H9 (cell line): ENCODE data around the gene EIF3M. TPM values are rescaled to one million over a fixed set of nuclear protein-coding genes. Genes with fewer than 3 reads are reported as not detected.

Source experiments
- DNase-seq: peaks from one replicate; pipeline ENCODE4 v3.0.0-alpha.2; 2017
- H2AFZ ChIP-seq: one replicate; pipeline ENCODE4 v1.6.1; 2013; ENCODE audit warnings: mild to moderate bottlenecking, low read length, control low read depth, moderate library complexity
- H2AK5ac ChIP-seq: 2 replicates; pipeline ENCODE4 v1.6.1; 2013; ENCODE audit warnings: low read length, control low read depth, mixed read lengths; ENCODE audit not compliant: insufficient read length
- H2BK120ac ChIP-seq: one replicate; pipeline ENCODE4 v1.6.1; 2013; ENCODE audit warnings: low read depth, mild to moderate bottlenecking, low read length, control low read depth, inconsistent platforms; ENCODE audit not compliant: poor library complexity, severe bottlenecking
- H2BK12ac ChIP-seq: 2 replicates; pipeline ENCODE4 v1.6.1; 2013; ENCODE audit warnings: low read length, control low read depth, mixed read lengths, low read depth; ENCODE audit not compliant: insufficient read length
- H2BK15ac ChIP-seq: 2 replicates; pipeline ENCODE4 v1.6.1; 2013; ENCODE audit warnings: low read depth, low read length, control low read depth
- H2BK20ac ChIP-seq: one replicate; pipeline ENCODE4 v1.6.1; 2013; ENCODE audit warnings: low read depth, mild to moderate bottlenecking, low read length, control low read depth, inconsistent platforms; ENCODE audit not compliant: poor library complexity, severe bottlenecking
- H2BK5ac ChIP-seq: 2 replicates; pipeline ENCODE4 v1.6.1; 2013; ENCODE audit warnings: low read length, control low read depth, mixed read lengths; ENCODE audit not compliant: insufficient read length
- H3K14ac ChIP-seq: 2 replicates; pipeline ENCODE4 v1.6.1; 2013; ENCODE audit warnings: low read length, control low read depth; ENCODE audit not compliant: insufficient read depth
- H3K18ac ChIP-seq: 2 replicates; pipeline ENCODE4 v1.6.1; 2013; ENCODE audit warnings: low read depth, mild to moderate bottlenecking, mixed read lengths, low read length, control low read depth; ENCODE audit not compliant: insufficient read length
- H3K23ac ChIP-seq: 2 replicates; pipeline ENCODE4 v1.6.1; 2013; ENCODE audit warnings: low read length, control low read depth, mixed read lengths, low read depth; ENCODE audit not compliant: insufficient read length
- H3K23me2 ChIP-seq: 2 replicates; pipeline ENCODE4 v1.6.1; 2013; ENCODE audit warnings: low read depth, mild to moderate bottlenecking, mixed read lengths, low read length, control low read depth; ENCODE audit not compliant: insufficient read length, poor library complexity, severe bottlenecking
- H3K27ac ChIP-seq: 2 replicates; pipeline ENCODE4 v1.5.1; 2013; ENCODE audit warnings: low read length, control low read depth, mixed read lengths, low read depth; ENCODE audit not compliant: insufficient read length
- H3K27me3 ChIP-seq: 2 replicates; pipeline ENCODE4 v1.6.1; 2013; ENCODE audit warnings: low read length, control low read depth, inconsistent platforms; ENCODE audit not compliant: insufficient read depth
- H3K4ac ChIP-seq: 2 replicates; pipeline ENCODE4 v1.6.1; 2013; ENCODE audit warnings: low read depth, mild to moderate bottlenecking, control low read depth, inconsistent platforms, low read length, moderate library complexity
- H3K4me1 ChIP-seq: 2 replicates; pipeline ENCODE4 v1.6.1; 2013; ENCODE audit warnings: low read length, control low read depth, inconsistent platforms; ENCODE audit not compliant: insufficient read depth
- H3K4me2 ChIP-seq: 2 replicates; pipeline ENCODE4 v1.6.1; 2013; ENCODE audit warnings: low read length, control low read depth, mixed read lengths; ENCODE audit not compliant: insufficient read length, insufficient read depth
- H3K56ac ChIP-seq: 2 replicates; pipeline ENCODE4 v1.6.1; 2013; ENCODE audit warnings: low read depth, mild to moderate bottlenecking, mixed read lengths, low read length, control low read depth; ENCODE audit not compliant: insufficient read length
- H3K79me1 ChIP-seq: 2 replicates; pipeline ENCODE4 v1.6.1; 2013; ENCODE audit warnings: low read depth, mild to moderate bottlenecking, moderate library complexity, low read length, control low read depth, inconsistent platforms; ENCODE audit not compliant: insufficient read depth, poor library complexity, severe bottlenecking
- H3K79me2 ChIP-seq: 2 replicates; pipeline ENCODE4 v1.6.1; 2013; ENCODE audit warnings: low read length, control low read depth, inconsistent platforms; ENCODE audit not compliant: insufficient read depth
- H3K9ac ChIP-seq: 2 replicates; pipeline ENCODE4 v1.6.1; 2013; ENCODE audit warnings: low read length, control low read depth, mixed read lengths; ENCODE audit not compliant: insufficient read length; ENCODE audit errors: extremely low read depth
- H3K9me3 ChIP-seq: one replicate; pipeline ENCODE4 v1.6.1; 2013; ENCODE audit warnings: low read depth, low read length, inconsistent platforms; ENCODE audit not compliant: control insufficient read depth
- H3T11ph ChIP-seq: one replicate; pipeline ENCODE4 v1.6.1; 2013; ENCODE audit warnings: mild to moderate bottlenecking, low read length, control low read depth, inconsistent platforms
- H4K20me1 ChIP-seq: one replicate; pipeline ENCODE4 v1.6.1; 2013; ENCODE audit not compliant: control insufficient read depth, insufficient read length, insufficient read depth
- H4K5ac ChIP-seq: 2 replicates; pipeline ENCODE4 v1.6.1; 2013; ENCODE audit warnings: low read depth, mild to moderate bottlenecking, mixed read lengths, low read length, control low read depth; ENCODE audit not compliant: insufficient read length
- H4K8ac ChIP-seq: replicated peaks from 2 replicates; pipeline ENCODE4 v1.6.1; 2013; ENCODE audit warnings: low read length, control low read depth, mixed read lengths, low read depth; ENCODE audit not compliant: insufficient read length
- H4K91ac ChIP-seq: 2 replicates; pipeline ENCODE4 v1.6.1; 2013; ENCODE audit warnings: low read depth, mild to moderate bottlenecking, moderate library complexity, mixed read lengths, low read length, control low read depth; ENCODE audit not compliant: insufficient read length
- H3K27ac Mint-ChIP-seq, 3 experiments: 2 replicates in 2 of 3; 3 replicates in 1 of 3; pipeline ENCODE4 v1.8.0; 2020 to 2021; ENCODE audit warnings: mixed read lengths in 3 of 3, mild to moderate bottlenecking in 1 of 3, moderate library complexity in 1 of 3
- H3K27me3 Mint-ChIP-seq: 2 replicates; pipeline ENCODE4 v1.8.0; 2021; ENCODE audit warnings: low read depth, mild to moderate bottlenecking, moderate library complexity, mixed read lengths
- H3K36me3 Mint-ChIP-seq, 3 experiments: 2 replicates in 2 of 3; 3 replicates in 1 of 3; pipeline ENCODE4 v1.8.0; 2020 to 2021; ENCODE audit warnings: low read depth in 3 of 3, mixed read lengths in 3 of 3; ENCODE audit not compliant: insufficient read depth in 1 of 3
- H3K4me1 Mint-ChIP-seq, 2 experiments: 2 replicates each; pipeline ENCODE4 v1.8.0; 2020; ENCODE audit warnings: mixed read lengths in 2 of 2
- H3K4me3 Mint-ChIP-seq, 2 experiments: 2 replicates in 1 of 2; 3 replicates in 1 of 2; pipeline ENCODE4 v1.8.0; 2020 to 2021; ENCODE audit warnings: mild to moderate bottlenecking in 2 of 2, mixed read lengths in 2 of 2, moderate library complexity in 1 of 2
- H3K9me3 Mint-ChIP-seq, 2 experiments: 2 replicates in 1 of 2; 3 replicates in 1 of 2; pipeline ENCODE4 v1.8.0; 2020; ENCODE audit warnings: mild to moderate bottlenecking in 2 of 2, mixed read lengths in 2 of 2, moderate library complexity in 1 of 2
- WGBS: extraction: QIAGEN DNeasy Blood & Tissue Kit; methylation state at CpG from one replicate; pipeline ENCODE4 v1.1.7; 2013; ENCODE audit warnings: missing lambda C conversion rate, low lambda C conversion rate, mixed read lengths; ENCODE audit not compliant: insufficient read length; ENCODE audit errors: extremely low coverage; 5-methylcytosine and 5-hydroxymethylcytosine counted together
- total RNA-seq: library from RNA; stranded (reverse); gene quantifications from 2 replicates; pipeline ENCODE4 v1.2.1, GENCODE V29; 2021
- TF ChIP-seq, protein P1 (sequence below): fragments of 200-600 bp; sonication (generic); conservative IDR thresholded peaks from 3 replicates; pipeline ENCODE4 v1.8.0; 2021; ENCODE audit warnings: antibody characterized with exemption, mild to moderate bottlenecking

Gene EIF3M
- total RNA-seq, 1 experiment from 2014 or later: 365 TPM

DNA sequence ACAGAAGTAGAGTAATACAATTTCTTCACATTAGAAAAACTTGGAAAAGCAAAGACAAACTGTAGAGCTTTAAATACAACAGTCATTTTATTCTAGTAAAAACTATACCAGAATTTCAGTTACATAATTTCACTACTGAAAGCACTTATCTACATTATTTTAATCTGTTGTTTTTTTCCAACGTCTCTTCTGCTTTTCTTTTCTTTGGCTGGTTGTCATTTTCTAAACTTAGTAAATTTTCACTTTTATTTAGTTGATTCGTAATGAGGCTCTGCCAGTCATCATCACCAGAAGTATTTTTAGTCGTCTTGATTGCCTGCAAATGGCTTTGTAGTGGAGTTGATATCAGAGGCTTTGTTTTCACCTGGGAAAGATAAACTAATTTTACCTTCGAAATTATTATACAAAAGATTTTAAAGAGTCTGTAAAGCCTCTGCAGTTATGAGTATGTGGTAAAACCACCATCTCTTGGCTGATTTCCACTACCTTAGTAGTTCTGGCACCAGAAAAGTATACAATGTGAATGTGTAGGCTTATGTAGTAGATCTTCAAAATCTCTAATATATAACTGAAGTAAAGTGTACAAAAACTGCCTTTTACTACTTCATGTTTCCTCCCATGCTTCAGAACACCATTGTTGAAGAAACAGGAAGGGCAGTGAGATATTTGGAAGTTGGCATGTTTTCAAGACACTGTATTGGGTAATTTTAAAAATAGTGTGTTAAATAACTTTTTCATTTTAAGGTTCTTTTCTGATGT is 19.2 kb downstream of the EIF3M start:
- no peak overlapping the region for H2BK20ac ChIP-seq
- H4K20me1 ChIP-seq: no peaks in the 10 kb centered on the region
- H2BK120ac ChIP-seq: no peak overlapping the region
- H3K36me3 Mint-ChIP-seq: peaks cover 48 to 69% (median 59%) of the 10 kb centered on the region in 3 experiments
- H2BK15ac ChIP-seq: no peak overlapping the region
- H3K9me3 Mint-ChIP-seq: peaks cover 6% of the 10 kb centered on the region in 2 experiments
- no peaks in the 10 kb centered on the region for H3K79me2 ChIP-seq
- H3K4me2 ChIP-seq: no peak overlapping the region
- TF ChIP-seq, protein P1, sequence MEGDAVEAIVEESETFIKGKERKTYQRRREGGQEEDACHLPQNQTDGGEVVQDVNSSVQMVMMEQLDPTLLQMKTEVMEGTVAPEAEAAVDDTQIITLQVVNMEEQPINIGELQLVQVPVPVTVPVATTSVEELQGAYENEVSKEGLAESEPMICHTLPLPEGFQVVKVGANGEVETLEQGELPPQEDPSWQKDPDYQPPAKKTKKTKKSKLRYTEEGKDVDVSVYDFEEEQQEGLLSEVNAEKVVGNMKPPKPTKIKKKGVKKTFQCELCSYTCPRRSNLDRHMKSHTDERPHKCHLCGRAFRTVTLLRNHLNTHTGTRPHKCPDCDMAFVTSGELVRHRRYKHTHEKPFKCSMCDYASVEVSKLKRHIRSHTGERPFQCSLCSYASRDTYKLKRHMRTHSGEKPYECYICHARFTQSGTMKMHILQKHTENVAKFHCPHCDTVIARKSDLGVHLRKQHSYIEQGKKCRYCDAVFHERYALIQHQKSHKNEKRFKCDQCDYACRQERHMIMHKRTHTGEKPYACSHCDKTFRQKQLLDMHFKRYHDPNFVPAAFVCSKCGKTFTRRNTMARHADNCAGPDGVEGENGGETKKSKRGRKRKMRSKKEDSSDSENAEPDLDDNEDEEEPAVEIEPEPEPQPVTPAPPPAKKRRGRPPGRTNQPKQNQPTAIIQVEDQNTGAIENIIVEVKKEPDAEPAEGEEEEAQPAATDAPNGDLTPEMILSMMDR: no peak
- H3K56ac ChIP-seq: no peak overlapping the region
- H3K4me1 ChIP-seq: no peaks in the 10 kb centered on the region
- no peak overlapping the region for H3K18ac ChIP-seq
- H3K4me3 Mint-ChIP-seq: no peak overlapping the region
- H3T11ph ChIP-seq: no peak overlapping the region
- no peak overlapping the region for H3K27ac Mint-ChIP-seq
- no peaks in the 10 kb centered on the region for H3K79me1 ChIP-seq
- H4K91ac ChIP-seq: no peak overlapping the region
- H3K9me3 ChIP-seq: no peaks in the 10 kb centered on the region
- H4K5ac ChIP-seq: no peak overlapping the region
- peaks cover 2 to 3% of the 10 kb centered on the region in 2 experiments for H3K4me1 Mint-ChIP-seq
- no peaks in the 10 kb centered on the region for H3K27me3 ChIP-seq
- WGBS: no CpG with 5 or more reads among the region's 4 CpGs
- no peaks in the 10 kb centered on the region for H3K23me2 ChIP-seq
- no peak overlapping the region for H3K9ac ChIP-seq
- DNase-seq: no peak
- H2AFZ ChIP-seq: no peak overlapping the region
- H3K27ac ChIP-seq: no peak overlapping the region
- H2BK12ac ChIP-seq: no peak overlapping the region
- no peak overlapping the region for H3K23ac ChIP-seq
- no peak overlapping the region for H2BK5ac ChIP-seq
- no peak overlapping the region for H3K14ac ChIP-seq
- H2AK5ac ChIP-seq: no peak overlapping the region
- no peak overlapping the region for H3K4ac ChIP-seq
- no peak overlapping the region for H4K8ac ChIP-seq
- H3K27me3 Mint-ChIP-seq: no peaks in the 10 kb centered on the region
